Astrocyte (in vitro differentiated cells and primary cell): ENCODE measurements around the gene FZR1. TPM values are rescaled to one million over a fixed set of nuclear protein-coding genes. Genes with fewer than 3 reads are reported as not detected.

Source experiments
- DNase-seq: peaks from one replicate; pipeline ENCODE4 v3.0.0-alpha.2; 2010; ENCODE audit warnings: low read depth
- FAIRE-seq: peaks from 2 replicates; lab custom pipeline; 2011; peaks lifted over from hg19 to GRCh38; lab: Jason Lieb, UNC
- H2AFZ ChIP-seq: 2 replicates; pipeline ENCODE4 v1.6.0; 2012; ENCODE audit warnings: low read depth, low read length, inconsistent platforms
- H3K27ac ChIP-seq: 2 replicates; pipeline ENCODE4 v1.5.1; 2011; ENCODE audit warnings: low read depth, low read length, inconsistent platforms
- H3K27me3 ChIP-seq: 2 replicates; pipeline ENCODE4 v1.6.0; 2011; ENCODE audit warnings: low read length, inconsistent platforms; ENCODE audit not compliant: insufficient read depth
- H3K36me3 ChIP-seq: 2 replicates; pipeline ENCODE4 v1.5.1; 2011; ENCODE audit warnings: low read length, inconsistent platforms; ENCODE audit not compliant: insufficient read depth
- H3K4me1 ChIP-seq: 2 replicates; pipeline ENCODE4 v1.5.1; 2011; ENCODE audit warnings: low read length, inconsistent platforms; ENCODE audit not compliant: insufficient read depth
- H3K4me2 ChIP-seq: 2 replicates; pipeline ENCODE4 v1.6.0; 2012; ENCODE audit warnings: low read length, inconsistent platforms
- H3K4me3 ChIP-seq: 2 replicates; pipeline ENCODE4 v1.5.1; 2011; ENCODE audit warnings: low read depth, mild to moderate bottlenecking, low read length, inconsistent platforms; ENCODE audit not compliant: insufficient read depth
- H3K79me2 ChIP-seq: 2 replicates; pipeline ENCODE4 v1.6.0; 2012; ENCODE audit warnings: mild to moderate bottlenecking, low read length, inconsistent platforms; ENCODE audit not compliant: insufficient read depth
- H3K9ac ChIP-seq: 2 replicates; pipeline ENCODE4 v1.6.0; 2012; ENCODE audit warnings: mild to moderate bottlenecking, low read length, inconsistent platforms
- H3K9me3 ChIP-seq: 2 replicates; pipeline ENCODE4 v1.5.1; 2012; ENCODE audit warnings: low read depth, mild to moderate bottlenecking, low read length, inconsistent platforms; ENCODE audit not compliant: insufficient read depth
- H4K20me1 ChIP-seq: 2 replicates; pipeline ENCODE4 v1.6.0; 2012; ENCODE audit warnings: low read length, inconsistent platforms; ENCODE audit not compliant: insufficient read depth
- H3K27ac Mint-ChIP-seq: one replicate; pipeline ENCODE4 v1.8.0; 2021; ENCODE audit warnings: mild to moderate bottlenecking, mixed read lengths; ENCODE audit not compliant: unreplicated experiment
- H3K27me3 Mint-ChIP-seq: one replicate; pipeline ENCODE4 v1.8.0; 2021; ENCODE audit warnings: low read depth, mixed read lengths; ENCODE audit not compliant: unreplicated experiment
- H3K36me3 Mint-ChIP-seq: one replicate; pipeline ENCODE4 v1.8.0; 2021; ENCODE audit warnings: low read depth, mixed read lengths; ENCODE audit not compliant: unreplicated experiment
- H3K4me1 Mint-ChIP-seq: one replicate; pipeline ENCODE4 v1.8.0; 2021; ENCODE audit warnings: low read depth, mixed read lengths; ENCODE audit not compliant: unreplicated experiment
- H3K4me3 Mint-ChIP-seq: one replicate; pipeline ENCODE4 v1.8.0; 2021; ENCODE audit warnings: mild to moderate bottlenecking, moderate library complexity, mixed read lengths; ENCODE audit not compliant: unreplicated experiment
- H3K9me3 Mint-ChIP-seq: one replicate; pipeline ENCODE4 v1.8.0; 2021; ENCODE audit warnings: mild to moderate bottlenecking, mixed read lengths; ENCODE audit not compliant: unreplicated experiment
- EZH2 ChIP-seq: IDR thresholded peaks from 2 replicates; pipeline ENCODE4 v1.6.1; 2012; ENCODE audit warnings: mild to moderate bottlenecking, low read length, inconsistent platforms; ENCODE audit not compliant: insufficient read depth
- total RNA-seq: library from RNA; stranded (reverse); gene quantifications from 2 replicates; pipeline ENCODE4 v1.2.1, GENCODE V29; 2021
- TF ChIP-seq, protein P1 (sequence below): IDR thresholded peaks from 2 replicates; pipeline ENCODE4 v1.5.1; 2011; ENCODE audit warnings: low read depth, mild to moderate bottlenecking, inconsistent platforms, low read length, moderate library complexity; ENCODE audit not compliant: insufficient read depth

The FZR1 gene
- total RNA-seq, 1 donor from 2014 or later = 51.8 TPM

DNA sequence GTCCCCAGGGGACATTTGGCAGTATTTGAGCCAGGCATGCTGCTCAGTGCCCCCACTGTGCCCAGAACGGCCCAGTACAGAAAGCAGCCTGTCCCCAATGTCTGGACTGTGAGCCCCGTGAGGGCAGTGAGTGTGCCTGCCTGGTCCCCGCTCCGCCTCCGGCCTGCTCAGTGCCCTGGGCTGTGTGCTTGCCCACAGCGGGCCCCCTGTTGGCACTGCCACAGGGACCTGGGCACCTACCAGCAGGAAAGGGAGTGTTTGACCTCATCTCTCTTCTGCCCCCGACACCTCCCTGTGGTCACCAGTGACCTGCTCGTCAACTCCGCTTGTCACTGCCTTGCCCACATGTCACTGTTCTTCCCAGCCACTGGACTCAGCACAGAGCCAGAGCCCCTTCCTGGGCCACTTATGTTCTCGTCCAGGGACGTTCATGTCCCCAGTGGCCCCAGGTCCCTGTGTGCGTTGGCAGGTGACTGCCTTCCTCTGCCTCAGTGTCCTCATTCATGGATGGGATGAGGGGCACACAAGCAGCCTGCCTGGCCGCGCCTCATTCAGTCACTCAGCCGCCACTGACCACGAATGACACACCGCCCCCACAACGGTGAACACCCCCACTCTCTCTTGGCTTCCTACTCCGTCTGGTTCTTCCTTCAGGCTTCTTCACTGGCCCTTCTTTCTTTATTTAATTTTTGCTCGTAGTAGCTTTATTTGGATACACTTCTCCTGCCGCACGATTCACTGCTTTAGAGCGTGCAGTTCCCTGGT lies 2.8 kb downstream of the FZR1 start:
- Histone ChIP-seq H3K36me3 (no peaks in the 10 kb centered on the region), H3K79me2 (peaks cover 78% of the 10 kb centered on the region), H2AFZ (no peak overlapping the region), H4K20me1 (peaks cover 67% of the 10 kb centered on the region), H3K9ac (peak overlapping the region; percentile 72), H3K4me1 (peaks cover 44% of the 10 kb centered on the region), H3K27me3 (no peaks in the 10 kb centered on the region), H3K9me3 (no peaks in the 10 kb centered on the region), H3K27ac (peak overlapping the region; percentile 88), H3K4me3 (peak overlapping the region; percentile 12), H3K4me2 (peak overlapping the region; percentile 100)
- H3K9me3 Mint-ChIP-seq = no peaks in the 10 kb centered on the region
- no peak for DNase-seq
- TF ChIP-seq EZH2 = no peak
- TF ChIP-seq, protein P1, sequence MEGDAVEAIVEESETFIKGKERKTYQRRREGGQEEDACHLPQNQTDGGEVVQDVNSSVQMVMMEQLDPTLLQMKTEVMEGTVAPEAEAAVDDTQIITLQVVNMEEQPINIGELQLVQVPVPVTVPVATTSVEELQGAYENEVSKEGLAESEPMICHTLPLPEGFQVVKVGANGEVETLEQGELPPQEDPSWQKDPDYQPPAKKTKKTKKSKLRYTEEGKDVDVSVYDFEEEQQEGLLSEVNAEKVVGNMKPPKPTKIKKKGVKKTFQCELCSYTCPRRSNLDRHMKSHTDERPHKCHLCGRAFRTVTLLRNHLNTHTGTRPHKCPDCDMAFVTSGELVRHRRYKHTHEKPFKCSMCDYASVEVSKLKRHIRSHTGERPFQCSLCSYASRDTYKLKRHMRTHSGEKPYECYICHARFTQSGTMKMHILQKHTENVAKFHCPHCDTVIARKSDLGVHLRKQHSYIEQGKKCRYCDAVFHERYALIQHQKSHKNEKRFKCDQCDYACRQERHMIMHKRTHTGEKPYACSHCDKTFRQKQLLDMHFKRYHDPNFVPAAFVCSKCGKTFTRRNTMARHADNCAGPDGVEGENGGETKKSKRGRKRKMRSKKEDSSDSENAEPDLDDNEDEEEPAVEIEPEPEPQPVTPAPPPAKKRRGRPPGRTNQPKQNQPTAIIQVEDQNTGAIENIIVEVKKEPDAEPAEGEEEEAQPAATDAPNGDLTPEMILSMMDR = no peak
- peak overlapping the region; percentile 98 for H3K27ac Mint-ChIP-seq
- peaks cover 6% of the 10 kb centered on the region for H3K36me3 Mint-ChIP-seq
- H3K4me3 Mint-ChIP-seq = peak overlapping the region; percentile 76
- no peaks in the 10 kb centered on the region for H3K27me3 Mint-ChIP-seq
- H3K4me1 Mint-ChIP-seq = peaks cover 26% of the 10 kb centered on the region
- no peak for FAIRE-seq

DNA sequence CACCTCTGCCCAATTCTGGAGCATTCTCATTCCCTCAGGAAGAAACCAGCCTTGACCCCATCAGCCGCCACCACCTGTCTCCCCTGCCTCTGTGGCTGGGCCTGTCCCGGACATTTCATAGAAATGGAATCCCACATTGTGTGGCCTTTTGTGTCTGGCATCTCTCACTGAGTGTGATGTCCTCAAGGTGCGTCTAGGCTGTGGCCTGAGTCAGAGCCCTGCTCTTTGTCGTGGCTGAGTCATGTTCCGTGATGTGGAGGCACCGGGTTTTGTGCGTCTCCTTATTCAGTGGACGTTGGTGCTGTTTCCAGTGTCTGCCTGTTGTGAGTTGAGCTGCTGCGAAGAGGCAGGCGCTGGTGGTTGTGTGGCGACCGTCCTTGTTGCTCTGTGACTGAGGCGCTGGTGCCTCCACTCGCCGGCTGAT lies 3.5 kb downstream of the FZR1 start:
- Mint-ChIP-seq H3K27me3 (no peaks in the 10 kb centered on the region), H3K4me3 (peak overlapping the region; percentile 76), H3K9me3 (no peaks in the 10 kb centered on the region), H3K27ac (peak overlapping the region; percentile 98), H3K4me1 (peaks cover 26% of the 10 kb centered on the region), H3K36me3 (peaks cover 7% of the 10 kb centered on the region)
- DNase-seq = peak; percentile 86
- no peaks in the 10 kb centered on the region for H3K36me3 ChIP-seq
- peak overlapping the region; percentile 88 for H3K27ac ChIP-seq
- no peak overlapping the region for H2AFZ ChIP-seq
- H3K4me3 ChIP-seq = no peak overlapping the region
- TF ChIP-seq EZH2 = no peak
- TF ChIP-seq, protein P1 = no peak
- H3K4me2 ChIP-seq = peak overlapping the region; percentile 100
- peaks cover 73% of the 10 kb centered on the region for H4K20me1 ChIP-seq
- H3K9me3 ChIP-seq = no peaks in the 10 kb centered on the region
- no peak for FAIRE-seq
- no peaks in the 10 kb centered on the region for H3K27me3 ChIP-seq
- peaks cover 84% of the 10 kb centered on the region for H3K79me2 ChIP-seq
- H3K9ac ChIP-seq = peak overlapping the region; percentile 72
- peaks cover 48% of the 10 kb centered on the region for H3K4me1 ChIP-seq

DNA sequence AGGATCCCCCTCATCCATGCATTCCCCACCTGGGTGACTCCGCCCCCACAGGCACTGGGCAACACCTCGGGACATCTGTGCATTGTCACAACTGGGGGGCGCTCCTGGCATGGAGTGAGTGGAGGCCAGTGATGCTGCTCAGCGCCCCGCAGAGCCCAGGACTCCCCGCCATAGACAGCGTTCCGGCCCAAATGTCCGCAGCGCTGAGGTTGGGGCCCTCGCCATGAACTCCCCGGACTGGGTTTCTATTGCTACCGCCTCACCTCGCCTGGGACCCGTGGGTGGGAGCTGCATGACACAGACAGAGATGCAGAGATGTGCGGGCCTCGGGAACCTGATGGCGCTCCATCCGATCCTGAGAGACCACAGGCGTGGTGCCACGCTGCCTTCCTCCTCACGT lies 4.6 kb downstream of the FZR1 start:
- Histone ChIP-seq H3K27ac (no peak overlapping the region), H3K9ac (peak overlapping the region; percentile 72), H3K4me1 (peaks cover 44% of the 10 kb centered on the region), H3K27me3 (no peaks in the 10 kb centered on the region), H2AFZ (no peak overlapping the region), H3K79me2 (peaks cover 95% of the 10 kb centered on the region), H4K20me1 (peaks cover 84% of the 10 kb centered on the region), H3K9me3 (no peaks in the 10 kb centered on the region), H3K4me2 (no peak overlapping the region), H3K36me3 (no peaks in the 10 kb centered on the region), H3K4me3 (no peak overlapping the region)
- peaks cover 33% of the 10 kb centered on the region for H3K4me1 Mint-ChIP-seq
- FAIRE-seq (no peak), DNase-seq (no peak)
- no peaks in the 10 kb centered on the region for H3K9me3 Mint-ChIP-seq
- TF ChIP-seq, protein P1 = no peak
- no peak for TF ChIP-seq EZH2
- H3K36me3 Mint-ChIP-seq = peaks cover 7% of the 10 kb centered on the region
- H3K27me3 Mint-ChIP-seq = no peaks in the 10 kb centered on the region
- H3K4me3 Mint-ChIP-seq = no peak overlapping the region
- no peak overlapping the region for H3K27ac Mint-ChIP-seq
